Esophagus muscularis mucosa (tissue), 4 donors: ENCODE measurements around the gene ZBTB46. TPM values are rescaled to one million over a fixed set of nuclear protein-coding genes. Genes with fewer than 3 reads are reported as not detected.

Experiments
- DNase-seq: peaks from one replicate; pipeline ENCODE4 v3.0.0-alpha.2; 2017; ENCODE audit errors: extremely low spot score
- H3K27ac ChIP-seq, 4 donors: fragments of 200-600 bp; sonication (generic); replicated peaks in 1 of 4; 1 replicate in 3 of 4; 2 replicates in 1 of 4; pipeline ENCODE4 v1.5.1; 2016 to 2019; ENCODE audit warnings: mild to moderate bottlenecking in 1 of 4
- H3K27me3 ChIP-seq, 4 donors: fragments of 200-600 bp; sonication (generic); one replicate each; pipeline versions ENCODE4 v1.5.1 to v1.6.0; 2016 to 2019
- H3K36me3 ChIP-seq, 4 donors: fragments of 200-600 bp; sonication (generic); one replicate each; pipeline ENCODE4 v1.5.1; 2016 to 2019
- H3K4me1 ChIP-seq, 4 donors: fragments of 200-600 bp; sonication (generic); one replicate each; pipeline ENCODE4 v1.5.1; 2016 to 2019
- H3K4me3 ChIP-seq, 4 donors: fragments of 200-600 bp; sonication (generic); 1 replicate in 2 of 4; 2 replicates in 2 of 4; pipeline ENCODE4 v1.5.1; 2016 to 2019; ENCODE audit warnings: mild to moderate bottlenecking in 4 of 4, moderate library complexity in 1 of 4
- H3K9me3 ChIP-seq, 4 donors: fragments of 200-600 bp; sonication (generic); 1 replicate in 3 of 4; 2 replicates in 1 of 4; pipeline ENCODE4 v1.5.1; 2016 to 2019
- EP300 ChIP-seq: sonication (generic); formaldehyde crosslinking; IDR thresholded peaks from one replicate; pipeline ENCODE4 v1.6.1; 2017; ENCODE audit warnings: antibody characterized with exemption
- POLR2A ChIP-seq: fragments of 450-650 bp; IDR thresholded peaks from one replicate; pipeline ENCODE4 v1.6.1; 2017; ENCODE audit warnings: antibody characterized with exemption, moderate library complexity, mild to moderate bottlenecking, low read depth
- POLR2AphosphoS5 ChIP-seq, 2 donors: sonication (generic); formaldehyde crosslinking; IDR thresholded peaks; one replicate each; pipeline ENCODE4 v1.6.1; 2017; ENCODE audit warnings: antibody characterized with exemption in 2 of 2
- WGBS: methylation state at CpG from one replicate; pipeline ENCODE4 v1.1.5; 2018; 5-methylcytosine and 5-hydroxymethylcytosine counted together
- intact Hi-C: fragments of 100-400 bp; cut with DNase I; formaldehyde crosslinking; loops from one replicate; pipeline ENCODE4 v1.15.1; 2023
- total RNA-seq, 4 donors: library from RNA; depleted of rRNA; stranded (reverse); fragments of >200 nt; gene quantifications; one replicate each; pipeline versions ENCODE4 v1.1.0 to v1.2.1, GENCODE V29; 2016
- TF ChIP-seq, protein P1 (sequence below), 3 experiments: fragments of 200-600 bp in 2 of 3; fragments of 450-650 bp in 1 of 3; sonication (generic) in 2 of 3; IDR thresholded peaks; one replicate each; pipeline ENCODE4 v1.5.1; 2017 to 2019; ENCODE audit warnings: antibody characterized with exemption in 3 of 3, mild to moderate bottlenecking in 2 of 3, moderate library complexity in 1 of 3

The ZBTB46 gene
- total RNA-seq, 4 donors from 2014 or later: 9.6 to 22.8 (median 13.8) TPM

DNA sequence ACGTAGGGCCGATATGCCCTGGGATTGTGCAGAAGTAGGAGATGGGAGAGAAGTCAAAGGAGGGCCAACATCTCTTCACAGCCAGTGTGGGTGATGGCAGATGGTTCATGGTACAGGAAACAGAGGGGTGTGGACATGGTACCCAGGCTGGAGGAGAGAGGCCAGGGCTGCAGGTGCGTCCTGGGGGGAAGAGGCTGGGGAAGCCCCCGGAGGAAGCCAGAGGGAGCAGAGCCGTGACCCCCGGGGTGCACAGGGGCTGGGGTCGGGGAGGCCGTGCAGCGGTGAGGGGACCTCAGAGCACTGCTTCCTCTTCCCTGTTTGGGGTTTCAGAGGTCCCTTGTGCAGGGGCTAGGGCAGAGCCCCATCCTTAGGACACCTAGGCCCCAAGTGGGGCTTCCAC lies 11.2 kb upstream of the ZBTB46 start:
- H3K4me3 ChIP-seq: no peak overlapping the region
- WGBS: 76% methylated on average over 9 of the region's 9 CpGs

GRCh38 chr20:63840405-63840828 lies 9.4 kb upstream of the ZBTB46 start:
- TF ChIP-seq POLR2AphosphoS5 (IDR thresholded peaks at IDR 0.05): no peak
- TF ChIP-seq EP300: no peak
- TF ChIP-seq POLR2A: no peak
- TF ChIP-seq, protein P1, sequence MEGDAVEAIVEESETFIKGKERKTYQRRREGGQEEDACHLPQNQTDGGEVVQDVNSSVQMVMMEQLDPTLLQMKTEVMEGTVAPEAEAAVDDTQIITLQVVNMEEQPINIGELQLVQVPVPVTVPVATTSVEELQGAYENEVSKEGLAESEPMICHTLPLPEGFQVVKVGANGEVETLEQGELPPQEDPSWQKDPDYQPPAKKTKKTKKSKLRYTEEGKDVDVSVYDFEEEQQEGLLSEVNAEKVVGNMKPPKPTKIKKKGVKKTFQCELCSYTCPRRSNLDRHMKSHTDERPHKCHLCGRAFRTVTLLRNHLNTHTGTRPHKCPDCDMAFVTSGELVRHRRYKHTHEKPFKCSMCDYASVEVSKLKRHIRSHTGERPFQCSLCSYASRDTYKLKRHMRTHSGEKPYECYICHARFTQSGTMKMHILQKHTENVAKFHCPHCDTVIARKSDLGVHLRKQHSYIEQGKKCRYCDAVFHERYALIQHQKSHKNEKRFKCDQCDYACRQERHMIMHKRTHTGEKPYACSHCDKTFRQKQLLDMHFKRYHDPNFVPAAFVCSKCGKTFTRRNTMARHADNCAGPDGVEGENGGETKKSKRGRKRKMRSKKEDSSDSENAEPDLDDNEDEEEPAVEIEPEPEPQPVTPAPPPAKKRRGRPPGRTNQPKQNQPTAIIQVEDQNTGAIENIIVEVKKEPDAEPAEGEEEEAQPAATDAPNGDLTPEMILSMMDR (IDR thresholded peaks at IDR 0.05): no peak
- intact Hi-C loops: no loop called here
- H3K4me1 ChIP-seq: peaks cover 18 to 20% (median 19%) of the 10 kb centered on the region in 4 donors
- H3K4me3 ChIP-seq: no peak overlapping the region
- no peak overlapping the region for H3K27ac ChIP-seq
- WGBS: 92% methylated on average over 10 of the region's 11 CpGs
- peaks cover 0 to 19% (median 0%) of the 10 kb centered on the region in 4 donors for H3K27me3 ChIP-seq
- H3K36me3 ChIP-seq: no peaks in the 10 kb centered on the region
- no peaks in the 10 kb centered on the region for H3K9me3 ChIP-seq
- DNase-seq: no peak

More for the DNA sequence above, 11.2 kb upstream of the ZBTB46 start:
- H3K27me3 ChIP-seq: peaks cover 0 to 28% (median 0%) of the 10 kb centered on the region in 4 donors
- intact Hi-C loops: no loop called here
- DNase-seq: no peak
- peaks cover 34 to 37% (median 35%) of the 10 kb centered on the region in 4 donors for H3K4me1 ChIP-seq
- no peaks in the 10 kb centered on the region for H3K9me3 ChIP-seq
- no peak overlapping the region for H3K27ac ChIP-seq
- TF ChIP-seq, protein P1 (IDR thresholded peaks at IDR 0.05): no peak
- TF ChIP-seq POLR2A: no peak
- TF ChIP-seq EP300: no peak
- TF ChIP-seq POLR2AphosphoS5 (IDR thresholded peaks at IDR 0.05): no peak
- H3K36me3 ChIP-seq: no peaks in the 10 kb centered on the region

DNA sequence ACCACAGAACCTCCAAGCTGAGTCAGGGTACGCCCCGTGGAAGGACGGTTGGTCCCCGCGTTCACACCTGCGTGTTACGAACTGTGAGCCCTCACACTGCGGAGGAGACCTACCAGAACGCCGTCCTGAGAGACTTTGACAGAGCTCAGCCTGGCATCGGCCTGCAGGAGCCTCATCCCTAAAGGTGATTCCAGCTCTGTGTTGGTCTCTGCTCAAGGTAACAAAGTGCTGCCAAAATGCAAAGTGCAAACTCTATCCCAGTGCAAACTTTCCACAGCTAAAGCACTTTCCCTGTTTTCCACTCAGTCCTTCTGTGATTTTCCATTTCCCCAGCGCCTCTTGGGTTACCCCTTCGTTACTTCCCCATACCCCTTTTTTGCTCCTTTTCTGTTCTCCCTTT lies 8.6 kb upstream of the ZBTB46 start:
- peaks cover 0 to 11% (median 0%) of the 10 kb centered on the region in 4 donors for H3K27me3 ChIP-seq
- H3K27ac ChIP-seq: no peak overlapping the region
- no peaks in the 10 kb centered on the region for H3K9me3 ChIP-seq
- no peak overlapping the region for H3K4me3 ChIP-seq
- intact Hi-C loops: no loop called here
- TF ChIP-seq EP300 (no peak), POLR2AphosphoS5 (IDR thresholded peaks at IDR 0.05) (no peak), POLR2A (no peak)
- TF ChIP-seq, protein P1 (IDR thresholded peaks at IDR 0.05): no peak
- DNase-seq: no peak
- H3K36me3 ChIP-seq: no peaks in the 10 kb centered on the region
- 86% methylated on average over 13 of the region's 13 CpGs for WGBS
- H3K4me1 ChIP-seq: peaks cover 18 to 20% (median 20%) of the 10 kb centered on the region in 4 donors

DNA sequence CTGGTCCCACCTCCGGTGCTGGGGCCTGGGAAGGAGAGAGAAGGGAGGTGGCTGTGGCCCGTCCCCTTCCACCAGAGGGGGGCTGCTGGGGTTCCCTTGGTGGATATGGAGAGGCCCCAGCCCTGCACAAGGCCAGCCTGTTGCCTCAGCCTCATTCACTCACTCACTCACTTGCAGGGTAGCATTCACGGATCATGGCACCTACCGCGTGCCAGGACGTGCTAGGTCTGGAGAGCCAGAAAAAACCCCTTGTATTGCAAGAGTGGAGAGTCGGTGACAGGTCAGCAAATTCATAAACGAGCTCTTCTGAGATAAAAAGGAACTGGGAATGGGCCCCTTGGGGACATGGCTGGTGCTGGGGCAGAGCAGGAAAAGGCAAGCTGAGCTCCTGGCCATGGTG lies 6.4 kb upstream of the ZBTB46 start:
- H3K36me3 ChIP-seq: no peaks in the 10 kb centered on the region
- TF ChIP-seq, protein P1 (IDR thresholded peaks at IDR 0.05): no peak
- TF ChIP-seq EP300: no peak
- no peak for TF ChIP-seq POLR2AphosphoS5 (IDR thresholded peaks at IDR 0.05)
- TF ChIP-seq POLR2A: no peak
- H3K27me3 ChIP-seq: no peaks in the 10 kb centered on the region
- DNase-seq: no peak
- intact Hi-C loops: no loop called here
- no peak overlapping the region for H3K4me3 ChIP-seq
- H3K27ac ChIP-seq: no peak overlapping the region
- 65% methylated on average over 7 of the region's 8 CpGs for WGBS
- peaks cover 29 to 32% (median 30%) of the 10 kb centered on the region in 4 donors for H3K4me1 ChIP-seq
- H3K9me3 ChIP-seq: no peaks in the 10 kb centered on the region
